H1 (cell line): Measurements from ENCODE around the gene DRC7. TPM values are rescaled to one million over a fixed set of nuclear protein-coding genes. Genes with fewer than 3 reads are reported as not detected.
A peak's percentile ranks its signal among the peaks of the same experiment; 100 is the strongest.

Experiments used
- CTCF ChIA-PET: fragments of 300-600 bp; sonication (Branson Sonifier 250); formaldehyde crosslinking; loops from one replicate; lab custom pipeline; 2021; ENCODE audit not compliant: partially characterized antibody; lab: Charles Lee
- POLR2A ChIA-PET: fragments of 300-600 bp; sonication (Branson Sonifier 250); formaldehyde crosslinking; loops from one replicate; lab custom pipeline; 2021; ENCODE audit warnings: inconsistent platforms; ENCODE audit not compliant: partially characterized antibody; lab: Charles Lee
- DNase-seq, 2 experiments: peaks; one replicate each; pipeline versions ENCODE4 v3.0.0 to v3.0.0-alpha.2; 2010 to 2022; ENCODE audit warnings: low spot score in 2 of 2, low read depth in 1 of 2, mixed read lengths in 1 of 2
- FAIRE-seq: peaks from 2 replicates; lab custom pipeline; 2011; peaks lifted over from hg19 to GRCh38; lab: Jason Lieb, UNC
- H2AFZ ChIP-seq: 2 replicates; pipeline ENCODE4 v1.8.1; 2012; ENCODE audit warnings: low read length, inconsistent platforms
- H2AK5ac ChIP-seq: 2 replicates; pipeline ENCODE4 v1.6.1; 2013; ENCODE audit warnings: low read depth, low read length
- H2BK120ac ChIP-seq: replicated peaks from 2 replicates; pipeline ENCODE3; 2013; ENCODE audit warnings: low read depth, low read length, inconsistent platforms
- H2BK12ac ChIP-seq: 2 replicates; pipeline ENCODE4 v1.6.1; 2013; ENCODE audit warnings: low read depth, low read length
- H2BK15ac ChIP-seq: 2 replicates; pipeline ENCODE4 v1.6.1; 2013; ENCODE audit warnings: low read length
- H2BK20ac ChIP-seq: 2 replicates; pipeline ENCODE4 v1.6.1; 2013; ENCODE audit warnings: low read length
- H2BK5ac ChIP-seq: 2 replicates; pipeline ENCODE4 v1.6.1; 2013; ENCODE audit warnings: low read depth, low read length
- H3K14ac ChIP-seq: 2 replicates; pipeline ENCODE4 v1.6.1; 2013; ENCODE audit warnings: inconsistent platforms; ENCODE audit not compliant: insufficient read length
- H3K18ac ChIP-seq: 2 replicates; pipeline ENCODE4 v1.6.1; 2013; ENCODE audit warnings: low read length; ENCODE audit errors: extremely low read depth
- H3K23ac ChIP-seq: 2 replicates; pipeline ENCODE4 v1.6.1; 2013; ENCODE audit warnings: inconsistent platforms; ENCODE audit not compliant: insufficient read length
- H3K23me2 ChIP-seq: 2 replicates; pipeline ENCODE4 v1.6.1; 2013; ENCODE audit warnings: low read depth, low read length
- H3K27ac ChIP-seq: 2 replicates; pipeline ENCODE4 v1.6.1; 2011; ENCODE audit warnings: low read depth, low read length, inconsistent platforms
- H3K27me3 ChIP-seq, 4 experiments: replicated peaks in 1 of 4; 1 replicate in 1 of 4; 2 replicates in 3 of 4; pipeline versions ENCODE4 v1.6.1 to v1.8.1; 2011 to 2013; ENCODE audit warnings: low read length in 3 of 4, mild to moderate bottlenecking in 3 of 4, inconsistent platforms in 2 of 4, mixed read lengths in 2 of 4, moderate library complexity in 1 of 4; ENCODE audit not compliant: control insufficient read depth in 3 of 4, insufficient read depth in 3 of 4; ENCODE audit errors: extremely low read depth in 1 of 4
- H3K36me3 ChIP-seq, 4 experiments: 2 replicates each; pipeline versions ENCODE4 v1.6.1 to v1.8.1; 2011 to 2013; ENCODE audit warnings: mild to moderate bottlenecking in 4 of 4, low read length in 3 of 4, moderate library complexity in 2 of 4, control low read depth in 1 of 4, inconsistent platforms in 1 of 4; ENCODE audit not compliant: insufficient read depth in 4 of 4, control insufficient read depth in 2 of 4
- H3K4ac ChIP-seq: replicated peaks from 2 replicates; pipeline ENCODE3; 2013; ENCODE audit warnings: low read length, low read depth, mixed read lengths, inconsistent platforms; ENCODE audit not compliant: insufficient read length
- H3K4me1 ChIP-seq, 4 experiments: replicated peaks in 1 of 4; 1 replicate in 1 of 4; 2 replicates in 3 of 4; pipeline versions ENCODE4 v1.6.1 to v1.8.1; 2011 to 2013; ENCODE audit warnings: low read length in 3 of 4, inconsistent platforms in 2 of 4, mixed read lengths in 1 of 4; ENCODE audit not compliant: insufficient read depth in 4 of 4, control insufficient read depth in 3 of 4
- H3K4me2 ChIP-seq, 2 experiments: 2 replicates each; pipeline versions ENCODE4 v1.6.1 to v1.8.1; 2011 to 2013; ENCODE audit warnings: low read depth in 2 of 2, low read length in 2 of 2, control low read depth in 1 of 2, inconsistent platforms in 1 of 2, mild to moderate bottlenecking in 1 of 2; ENCODE audit not compliant: insufficient read depth in 1 of 2
- H3K4me3 ChIP-seq, 4 experiments: fragments of 200-600, 300-600 bp in 1 of 4; sonication (generic), shearing (Covaris generic), sonication (Bioruptor Twin) in 1 of 4; 2 replicates each; pipeline versions ENCODE4 v1.5.1 to v1.8.1; 2011 to 2016; ENCODE audit warnings: low read length in 4 of 4, low read depth in 3 of 4, control low read depth in 2 of 4, inconsistent platforms in 2 of 4, mild to moderate bottlenecking in 2 of 4, mixed read lengths in 1 of 4, moderate library complexity in 1 of 4; ENCODE audit not compliant: insufficient read depth in 2 of 4; ENCODE audit errors: extremely low read depth in 1 of 4
- H3K56ac ChIP-seq: replicated peaks from 2 replicates; pipeline ENCODE3; 2013; ENCODE audit warnings: low read depth, mild to moderate bottlenecking, mixed read lengths, low read length, inconsistent platforms; ENCODE audit not compliant: insufficient read length
- H3K79me1 ChIP-seq: 2 replicates; pipeline ENCODE4 v1.6.1; 2013; ENCODE audit warnings: low read depth, low read length, control low read depth
- H3K79me2 ChIP-seq, 2 experiments: 2 replicates each; pipeline versions ENCODE4 v1.6.1 to v1.8.1; 2012 to 2013; ENCODE audit warnings: low read length in 2 of 2, mild to moderate bottlenecking in 2 of 2, inconsistent platforms in 1 of 2; ENCODE audit not compliant: insufficient read depth in 2 of 2, control insufficient read depth in 1 of 2
- H3K9ac ChIP-seq, 4 experiments: replicated peaks in 1 of 4; 1 replicate in 1 of 4; 2 replicates in 3 of 4; pipeline versions ENCODE4 v1.6.1 to v1.8.1; 2011 to 2013; ENCODE audit warnings: low read depth in 3 of 4, low read length in 3 of 4, control low read depth in 2 of 4, mild to moderate bottlenecking in 2 of 4, moderate library complexity in 2 of 4, inconsistent platforms in 1 of 4; ENCODE audit errors: extremely low read depth in 1 of 4
- H3K9me3 ChIP-seq, 2 experiments: 2 replicates each; pipeline versions ENCODE4 v1.6.1 to v1.8.1; 2012 to 2013; ENCODE audit warnings: mild to moderate bottlenecking in 2 of 2, moderate library complexity in 2 of 2, control low read depth in 1 of 2, inconsistent platforms in 1 of 2, low read depth in 1 of 2, low read length in 1 of 2, mixed read lengths in 1 of 2; ENCODE audit not compliant: insufficient read depth in 2 of 2
- H4K20me1 ChIP-seq, 2 experiments: replicated peaks in 1 of 2; 2 replicates each; pipeline versions ENCODE3 to v1.8.1; 2011 to 2013; ENCODE audit warnings: inconsistent platforms in 2 of 2, low read length in 2 of 2, mild to moderate bottlenecking in 1 of 2; ENCODE audit not compliant: insufficient read depth in 2 of 2, control insufficient read depth in 1 of 2
- H4K5ac ChIP-seq: 2 replicates; pipeline ENCODE4 v1.6.1; 2013; ENCODE audit warnings: low read length, low read depth, mixed read lengths, inconsistent platforms; ENCODE audit not compliant: insufficient read length
- H4K8ac ChIP-seq: 2 replicates; pipeline ENCODE4 v1.8.0; 2013; ENCODE audit warnings: mild to moderate bottlenecking, moderate library complexity, low read length, inconsistent platforms; ENCODE audit not compliant: insufficient read depth; ENCODE audit errors: extremely low read depth
- H4K91ac ChIP-seq: replicated peaks from 2 replicates; pipeline ENCODE3; 2013; ENCODE audit warnings: low read length, mixed read lengths, inconsistent platforms; ENCODE audit not compliant: insufficient read length
- CBX8 ChIP-seq: fragments of 300-800, 300-1000 bp; sonication (generic); IDR thresholded peaks from 2 replicates; pipeline ENCODE4 v1.7.1; 2016; ENCODE audit warnings: low read depth, low read length, borderline replicate concordance
- CEBPB ChIP-seq: IDR thresholded peaks from 2 replicates; pipeline ENCODE4 v1.6.1; 2012; ENCODE audit warnings: low read depth, low read length
- CHD2 ChIP-seq: IDR thresholded peaks from 2 replicates; pipeline ENCODE4 v1.6.1; 2012; ENCODE audit warnings: low read length, improper control_type of control experiment
- EGR1 ChIP-seq: IDR thresholded peaks from 2 replicates; pipeline ENCODE4 v1.6.1; 2011; ENCODE audit warnings: low read depth, low read length, borderline replicate concordance
- RAD21 ChIP-seq, 2 experiments: IDR thresholded peaks in 1 of 2; conservative IDR thresholded peaks in 1 of 2; 2 replicates each; pipeline ENCODE4 v1.6.1; 2011; ENCODE audit warnings: low read depth in 2 of 2, low read length in 2 of 2, improper control_type of control experiment in 1 of 2, inconsistent platforms in 1 of 2, mild to moderate bottlenecking in 1 of 2, moderate library complexity in 1 of 2
- TAF7 ChIP-seq: optimal IDR thresholded peaks from 2 replicates; pipeline ENCODE3; 2011; ENCODE audit warnings: low read depth, mild to moderate bottlenecking, inconsistent platforms, low read length, moderate library complexity, borderline replicate concordance
- YY1 ChIP-seq: IDR thresholded peaks from 2 replicates; pipeline ENCODE4 v1.6.1; 2011; ENCODE audit warnings: low read depth, mild to moderate bottlenecking, low read length
- WGBS, 2 experiments: shearing (Covaris generic) in 1 of 2; methylation state at CpG; one replicate each; pipeline versions ENCODE4 v1.1.6 to v1.1.7; 2013 to 2015; ENCODE audit warnings: low lambda C conversion rate in 2 of 2, mixed read lengths in 2 of 2, inconsistent platforms in 1 of 2, low coverage in 1 of 2, missing lambda C conversion rate in 1 of 2; ENCODE audit not compliant: insufficient replicate concordance in 2 of 2, insufficient coverage in 1 of 2, insufficient read length in 1 of 2; ENCODE audit errors: extremely low coverage in 1 of 2, missing lambda C conversion rate in 1 of 2; 5-methylcytosine and 5-hydroxymethylcytosine counted together
- polyA plus RNA-seq, 7 experiments: library from polyadenylated mRNA; depleted of rRNA in 3 of 7; stranded (reverse) in 5 of 7; unstranded in 2 of 7; fragments of >200 nt in 5 of 7; fragments of 200-250 nt in 2 of 7; gene quantifications; 1 replicate in 5 of 7; 2 replicates in 1 of 7; 4 replicates in 1 of 7; pipeline versions ENCODE4 v1.2.1 to v1.2.3, GENCODE V29; 2011 to 2013; ENCODE audit warnings: missing spikeins in 2 of 7, mixed read lengths in 2 of 7
- total RNA-seq: library from RNA; stranded (reverse); fragmentation: NEBNext Ultra II Directional; extraction: Animal tissue kit (Norgen Biotek cat#: 25700); gene quantifications from 2 replicates; pipeline ENCODE4 v1.2.1, GENCODE V29; 2021
- TF ChIP-seq, protein P1 (sequence below): IDR thresholded peaks from 2 replicates; pipeline ENCODE4 v1.6.1; 2012; ENCODE audit warnings: inconsistent platforms
- TF ChIP-seq, protein P2 (sequence below), 3 experiments: IDR thresholded peaks; 1 replicate in 2 of 3; 2 replicates in 1 of 3; pipeline versions ENCODE4 v1.5.1 to v1.6.1; 2011; ENCODE audit warnings: low read length in 3 of 3, mild to moderate bottlenecking in 3 of 3, inconsistent platforms in 2 of 3, low read depth in 1 of 3, moderate library complexity in 1 of 3; ENCODE audit not compliant: insufficient read depth in 1 of 3; ENCODE audit errors: control extremely low read depth in 1 of 3

The DRC7 gene
- total and polyA plus RNA-seq, 2 of the 8 experiments (the other 6 are each of a cell fraction or from before 2014, with no cell fraction given) = 0.14 TPM; not detected in 1

DNA sequence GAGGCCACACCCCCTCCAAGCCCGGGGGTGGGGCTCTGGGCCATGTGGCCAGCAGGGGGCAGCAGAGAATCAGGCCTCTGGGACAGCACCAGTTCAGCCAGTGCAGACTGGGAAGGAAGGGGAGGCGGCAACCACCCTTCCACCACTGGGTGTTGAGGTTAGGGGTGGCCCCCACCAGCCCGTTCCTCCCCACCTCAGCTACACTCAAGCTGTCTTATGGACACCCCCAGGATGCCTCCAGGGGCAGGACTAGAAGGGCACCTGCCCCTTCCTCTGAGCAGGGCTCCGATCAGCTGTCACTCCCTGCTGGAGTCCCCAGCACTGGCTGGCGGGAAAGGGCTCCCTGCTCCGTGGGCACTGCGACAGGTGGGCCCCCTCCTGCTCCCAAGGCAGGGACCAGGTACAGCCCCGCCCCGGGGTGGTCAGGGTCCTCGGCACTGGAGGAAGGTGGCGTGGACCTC is 62.8 kb downstream of the DRC7 start:
- H3K14ac ChIP-seq = no peak overlapping the region
- peaks cover 0 to 12% (median 7%) of the 10 kb centered on the region in 4 experiments; a peak in 4 of 7 replicates for H3K4me1 ChIP-seq
- H2BK15ac ChIP-seq = no peak overlapping the region
- H3K4me3 ChIP-seq = no peak overlapping the region
- H4K20me1 ChIP-seq = peaks cover 4 to 7% of the 10 kb centered on the region in 2 experiments
- H3K18ac ChIP-seq = no peak overlapping the region
- no peak overlapping the region for H3K56ac ChIP-seq
- no peak for FAIRE-seq
- no peak overlapping the region for H3K23ac ChIP-seq
- DNase-seq = peak in 1 of 2 experiments; percentile 99
- H4K5ac ChIP-seq = peak overlapping the region; percentile 21
- peaks cover 0 to 12% (median 4%) of the 10 kb centered on the region in 4 experiments; a peak in 5 of 8 replicates for H3K36me3 ChIP-seq
- no peak overlapping the region for H2AFZ ChIP-seq
- no peak overlapping the region for H2BK20ac ChIP-seq
- no peak overlapping the region for H2AK5ac ChIP-seq
- ChIA-PET CTCF (interaction anchor here (0.8 to 4.4 kb wide), 29 partner anchors 9 to 354 kb away, joined by 3 to 24 read pairs (median 4); partner anchors contain the start of genes ADGRG3 and KATNB1), POLR2A (interaction anchor here (2.5 kb wide), 1 partner anchor 22 kb away, joined by 9 read pairs; the partner anchor contains the start of gene KATNB1)
- no peak overlapping the region for H3K4me2 ChIP-seq
- no peak overlapping the region for H2BK12ac ChIP-seq
- H4K8ac ChIP-seq = no peak overlapping the region
- no peaks in the 10 kb centered on the region; a peak in 1 of 7 replicates for H3K27me3 ChIP-seq
- no peaks in the 10 kb centered on the region for H3K79me2 ChIP-seq
- H2BK5ac ChIP-seq = 0 out of 2 replicates have a peak overlapping the region, but pooled peaks have one; percentile 60
- H3K23me2 ChIP-seq = no peaks in the 10 kb centered on the region
- H3K79me1 ChIP-seq = no peaks in the 10 kb centered on the region
- H4K91ac ChIP-seq = no peak overlapping the region
- 67% methylated on average over 10 of the region's 11 CpGs; no CpG with 5 or more reads in 1 of the 2 experiments for WGBS, 2 experiments
- H3K9me3 ChIP-seq = no peaks in the 10 kb centered on the region
- no peak overlapping the region for H2BK120ac ChIP-seq
- no peak overlapping the region for H3K27ac ChIP-seq
- H3K9ac ChIP-seq = no peak overlapping the region
- H3K4ac ChIP-seq = no peak overlapping the region
- TF ChIP-seq, protein P1, sequence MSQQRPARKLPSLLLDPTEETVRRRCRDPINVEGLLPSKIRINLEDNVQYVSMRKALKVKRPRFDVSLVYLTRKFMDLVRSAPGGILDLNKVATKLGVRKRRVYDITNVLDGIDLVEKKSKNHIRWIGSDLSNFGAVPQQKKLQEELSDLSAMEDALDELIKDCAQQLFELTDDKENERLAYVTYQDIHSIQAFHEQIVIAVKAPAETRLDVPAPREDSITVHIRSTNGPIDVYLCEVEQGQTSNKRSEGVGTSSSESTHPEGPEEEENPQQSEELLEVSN = peak; percentile 59; the same call in 1 of the 2 replicates
- TF ChIP-seq TAF7 = peak; percentile 23
- 0 out of 2 replicates have a peak, but pooled peaks have one; percentile 35 for TF ChIP-seq YY1
- no peak for TF ChIP-seq CEBPB
- TF ChIP-seq, protein P2, sequence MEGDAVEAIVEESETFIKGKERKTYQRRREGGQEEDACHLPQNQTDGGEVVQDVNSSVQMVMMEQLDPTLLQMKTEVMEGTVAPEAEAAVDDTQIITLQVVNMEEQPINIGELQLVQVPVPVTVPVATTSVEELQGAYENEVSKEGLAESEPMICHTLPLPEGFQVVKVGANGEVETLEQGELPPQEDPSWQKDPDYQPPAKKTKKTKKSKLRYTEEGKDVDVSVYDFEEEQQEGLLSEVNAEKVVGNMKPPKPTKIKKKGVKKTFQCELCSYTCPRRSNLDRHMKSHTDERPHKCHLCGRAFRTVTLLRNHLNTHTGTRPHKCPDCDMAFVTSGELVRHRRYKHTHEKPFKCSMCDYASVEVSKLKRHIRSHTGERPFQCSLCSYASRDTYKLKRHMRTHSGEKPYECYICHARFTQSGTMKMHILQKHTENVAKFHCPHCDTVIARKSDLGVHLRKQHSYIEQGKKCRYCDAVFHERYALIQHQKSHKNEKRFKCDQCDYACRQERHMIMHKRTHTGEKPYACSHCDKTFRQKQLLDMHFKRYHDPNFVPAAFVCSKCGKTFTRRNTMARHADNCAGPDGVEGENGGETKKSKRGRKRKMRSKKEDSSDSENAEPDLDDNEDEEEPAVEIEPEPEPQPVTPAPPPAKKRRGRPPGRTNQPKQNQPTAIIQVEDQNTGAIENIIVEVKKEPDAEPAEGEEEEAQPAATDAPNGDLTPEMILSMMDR (IDR thresholded peaks at IDR 0.05; ENCODE audit: control extremely low read depth in 1 of 3, insufficient read depth in 1 of 3, low read depth in 1 of 3, low read length in 3 of 3) = peak; percentile 89 to 93 (median 91)
- TF ChIP-seq EGR1 = peak; percentile 42; the same call in 1 of the 2 replicates
- 0 out of 2 replicates have a peak, but pooled peaks have one; percentile 23 for TF ChIP-seq CHD2
- peak; percentile 86 to 91 for TF ChIP-seq RAD21 (IDR thresholded peaks at IDR 0.05 in 1 of 2, conservative IDR thresholded peaks at IDR 0.05 in 1 of 2; ENCODE audit: low read depth in 2 of 2, low read length in 2 of 2)
- no peak for TF ChIP-seq CBX8
